Skeletal muscle satellite cell (primary cell): ENCODE data around the gene TSPOAP1.

Source experiments
- H3K27me3 ChIP-seq: 2 replicates; pipeline ENCODE4 v1.7.0; 2013; ENCODE audit warnings: low read length; ENCODE audit not compliant: control insufficient read depth, insufficient read depth
- H3K36me3 ChIP-seq: 2 replicates; pipeline ENCODE4 v1.7.0; 2013; ENCODE audit warnings: mild to moderate bottlenecking, control low read depth, low read length; ENCODE audit not compliant: insufficient read depth
- H3K4me1 ChIP-seq: 2 replicates; pipeline ENCODE4 v1.7.0; 2013; ENCODE audit warnings: low read length; ENCODE audit not compliant: control insufficient read depth, insufficient read depth
- H3K4me2 ChIP-seq: 2 replicates; pipeline ENCODE4 v1.7.0; 2013; ENCODE audit warnings: mild to moderate bottlenecking, low read length
- H3K4me3 ChIP-seq: 2 replicates; pipeline ENCODE4 v1.7.0; 2013; ENCODE audit warnings: low read length
- H3K9ac ChIP-seq: 2 replicates; pipeline ENCODE4 v1.7.0; 2013; ENCODE audit warnings: mild to moderate bottlenecking, low read depth, low read length, moderate library complexity
- H3K9me3 ChIP-seq: replicated peaks from 2 replicates; pipeline ENCODE4 v1.7.0; 2013; ENCODE audit warnings: mild to moderate bottlenecking, control low read depth, low read length

TSPOAP1 gene

DNA sequence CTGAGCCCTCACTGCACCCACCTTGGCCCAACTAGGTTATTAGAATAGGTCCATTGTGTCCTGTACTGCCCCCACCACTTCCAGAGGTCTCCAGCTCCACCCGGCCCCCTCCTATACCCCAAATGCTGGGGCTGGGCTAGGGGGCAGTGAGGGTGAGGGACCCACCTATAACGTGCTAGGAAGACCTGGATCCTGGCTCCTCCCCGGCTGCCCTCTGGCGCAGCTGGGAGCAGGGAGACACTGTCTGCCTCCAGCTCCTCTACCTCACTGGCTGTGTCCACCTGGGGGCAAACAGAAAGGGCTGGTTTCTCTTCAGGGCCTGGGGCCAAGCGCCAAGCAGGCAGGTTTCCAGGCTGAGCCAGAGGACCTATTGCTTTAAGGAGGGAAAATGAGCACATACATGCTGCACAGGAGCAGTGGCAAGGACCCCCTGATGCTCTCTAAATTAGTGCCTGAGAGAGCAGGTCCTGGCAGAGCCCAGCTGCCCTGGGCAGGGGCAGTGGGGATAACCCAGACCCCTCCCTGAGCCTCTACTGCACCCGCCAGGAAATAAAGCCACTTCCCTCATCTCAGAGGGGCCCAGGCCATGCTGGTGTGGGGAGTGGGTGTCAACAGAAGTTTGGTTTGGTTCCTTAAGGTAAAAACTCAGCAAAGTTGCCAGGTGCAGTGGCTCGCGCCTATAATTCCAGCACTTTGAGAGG lies 12.2 kb downstream of the TSPOAP1 start:
- Histone ChIP-seq H3K4me1 (no peaks in the 10 kb centered on the region), H3K4me2 (no peak overlapping the region), H3K9ac (no peak overlapping the region), H3K36me3 (no peaks in the 10 kb centered on the region), H3K4me3 (no peak overlapping the region), H3K9me3 (no peaks in the 10 kb centered on the region), H3K27me3 (peaks cover 19% of the 10 kb centered on the region)

DNA sequence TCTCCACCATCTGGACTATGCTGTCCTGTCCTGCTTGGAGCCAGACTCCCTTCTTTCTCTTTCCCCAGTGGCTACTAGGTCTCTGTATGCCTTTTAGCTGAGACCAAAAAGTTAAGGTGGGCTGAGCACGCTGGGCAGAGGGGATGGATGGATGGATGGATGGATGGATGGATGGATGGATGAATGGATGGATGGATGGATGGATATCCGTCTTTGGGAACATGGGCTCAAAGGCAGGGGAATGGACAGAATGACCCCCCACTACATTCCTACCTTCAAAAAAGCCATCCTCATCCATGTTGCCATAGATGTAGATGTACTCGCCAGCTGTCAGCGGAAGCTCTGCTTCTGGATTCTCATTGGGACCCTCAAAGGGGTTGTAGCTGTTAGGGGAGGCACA lies 12.8 kb downstream of the TSPOAP1 start:
- Histone ChIP-seq H3K4me2 (no peak overlapping the region), H3K4me3 (no peak overlapping the region), H3K27me3 (peaks cover 19% of the 10 kb centered on the region), H3K9me3 (no peaks in the 10 kb centered on the region), H3K4me1 (no peaks in the 10 kb centered on the region), H3K36me3 (no peaks in the 10 kb centered on the region), H3K9ac (no peak overlapping the region)

DNA sequence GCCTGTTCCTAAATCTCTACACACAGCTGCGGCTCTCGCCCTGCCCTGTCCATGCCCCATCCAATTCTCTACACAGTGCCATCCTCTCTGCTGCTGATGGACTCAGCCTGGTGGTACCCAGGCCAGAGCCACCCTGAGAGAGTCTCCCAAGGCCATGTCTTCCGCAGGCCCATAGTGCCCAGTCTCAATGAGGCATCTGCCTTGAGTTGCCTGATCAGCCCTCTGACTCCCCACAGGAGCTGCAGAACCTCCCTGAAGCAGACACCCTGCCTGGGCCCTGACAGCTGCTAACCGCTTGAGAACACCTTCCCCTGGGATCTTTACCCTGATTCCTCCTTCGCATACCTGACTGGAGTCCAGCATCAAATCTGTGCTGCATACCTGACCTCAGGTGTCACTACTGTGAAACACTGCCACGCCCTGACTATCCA lies 13.3 kb downstream of the TSPOAP1 start:
- peaks cover 19% of the 10 kb centered on the region for H3K27me3 ChIP-seq
- H3K9me3 ChIP-seq = no peaks in the 10 kb centered on the region
- H3K36me3 ChIP-seq = no peaks in the 10 kb centered on the region
- H3K4me3 ChIP-seq = no peak overlapping the region
- H3K9ac ChIP-seq = no peak overlapping the region
- no peaks in the 10 kb centered on the region for H3K4me1 ChIP-seq
- no peak overlapping the region for H3K4me2 ChIP-seq

DNA sequence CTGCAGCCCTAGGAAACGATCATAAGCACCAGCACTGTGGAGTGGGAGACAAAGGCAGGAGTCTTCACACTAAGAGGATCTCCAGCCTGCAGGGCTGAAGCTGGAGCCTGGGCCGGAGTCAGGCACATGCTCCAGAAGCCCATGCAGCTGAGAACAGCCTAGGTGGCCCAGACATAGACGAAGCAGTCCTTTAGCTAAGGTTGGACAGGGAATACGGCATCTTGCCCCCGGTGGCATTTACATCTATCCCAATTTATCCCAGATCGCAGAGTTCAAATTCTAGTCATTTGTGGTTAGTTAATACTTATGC lies 13.9 kb downstream of the TSPOAP1 start:
- H3K4me3 ChIP-seq = no peak overlapping the region
- H3K4me2 ChIP-seq = no peak overlapping the region
- peaks cover 19% of the 10 kb centered on the region for H3K27me3 ChIP-seq
- no peaks in the 10 kb centered on the region for H3K9me3 ChIP-seq
- H3K4me1 ChIP-seq = no peaks in the 10 kb centered on the region
- no peak overlapping the region for H3K9ac ChIP-seq
- no peaks in the 10 kb centered on the region for H3K36me3 ChIP-seq

- Histone ChIP-seq H3K9ac (no peak overlapping the region), H3K4me2 (no peak overlapping the region), H3K27me3 (peaks cover 19% of the 10 kb centered on the region), H3K36me3 (no peaks in the 10 kb centered on the region), H3K4me3 (no peak overlapping the region), H3K4me1 (no peaks in the 10 kb centered on the region), H3K9me3 (no peaks in the 10 kb centered on the region)
These were observed 14.5 kb downstream of the TSPOAP1 start for GRCh38 chr17:58313815-58314705.

DNA sequence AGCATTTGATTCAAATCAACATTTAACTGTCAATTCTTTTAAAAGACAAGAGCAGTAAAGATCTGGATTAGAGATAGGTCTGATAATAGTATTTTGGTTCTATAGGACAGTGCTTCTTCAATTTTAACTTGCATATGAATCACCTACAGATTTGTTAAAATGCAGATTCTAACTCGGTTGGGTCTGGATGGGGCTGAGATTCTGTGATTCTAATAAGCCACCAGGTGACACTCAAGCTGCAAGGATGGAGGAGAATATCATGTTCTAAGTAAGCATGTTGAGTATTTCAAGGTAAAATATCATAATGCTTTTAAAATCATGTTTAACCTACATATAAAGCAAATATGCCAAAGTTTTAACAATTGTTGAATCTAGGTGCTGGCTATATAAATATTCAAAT lies 15.8 kb downstream of the TSPOAP1 start:
- Histone ChIP-seq H3K4me2 (no peak overlapping the region), H3K27me3 (peaks cover 24% of the 10 kb centered on the region), H3K4me3 (no peak overlapping the region), H3K9me3 (no peaks in the 10 kb centered on the region), H3K36me3 (no peaks in the 10 kb centered on the region), H3K9ac (no peak overlapping the region), H3K4me1 (no peaks in the 10 kb centered on the region)

GRCh38 chr17:58312021-58312630 lies 16.5 kb downstream of the TSPOAP1 start:
- H3K4me1 ChIP-seq = no peaks in the 10 kb centered on the region
- H3K36me3 ChIP-seq = no peaks in the 10 kb centered on the region
- H3K9ac ChIP-seq = no peak overlapping the region
- H3K4me2 ChIP-seq = no peak overlapping the region
- H3K4me3 ChIP-seq = no peak overlapping the region
- peaks cover 24% of the 10 kb centered on the region for H3K27me3 ChIP-seq
- no peaks in the 10 kb centered on the region for H3K9me3 ChIP-seq

DNA sequence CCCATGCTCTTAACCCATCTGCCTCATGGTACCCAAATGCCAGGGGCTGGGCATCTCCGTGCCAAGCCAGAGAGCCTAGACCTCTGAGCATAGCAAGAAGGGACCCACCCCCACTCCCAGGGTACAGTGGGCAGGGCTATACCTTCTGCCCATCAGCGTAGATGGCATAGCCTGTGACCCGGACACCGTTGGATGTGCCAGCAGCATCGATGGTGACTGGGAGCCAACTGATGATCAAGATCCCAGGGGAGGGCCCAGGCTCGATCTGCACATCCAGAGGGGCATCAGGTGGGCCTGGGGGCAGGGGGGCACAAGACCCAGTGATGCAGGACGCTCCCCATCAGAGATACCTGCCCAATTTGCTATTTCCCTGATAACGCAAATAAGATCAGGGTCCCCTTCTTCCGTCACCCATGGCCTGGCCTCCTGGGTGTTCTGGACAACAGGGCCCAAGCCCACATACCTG lies 17.1 kb downstream of the TSPOAP1 start:
- peaks cover 28% of the 10 kb centered on the region for H3K27me3 ChIP-seq
- no peak overlapping the region for H3K9ac ChIP-seq
- no peaks in the 10 kb centered on the region for H3K36me3 ChIP-seq
- no peak overlapping the region for H3K4me2 ChIP-seq
- no peaks in the 10 kb centered on the region for H3K9me3 ChIP-seq
- no peaks in the 10 kb centered on the region for H3K4me1 ChIP-seq
- no peak overlapping the region for H3K4me3 ChIP-seq

GRCh38 chr17:58310511-58311428 lies 17.8 kb downstream of the TSPOAP1 start:
- Histone ChIP-seq H3K4me1 (no peaks in the 10 kb centered on the region), H3K27me3 (peaks cover 31% of the 10 kb centered on the region), H3K9ac (no peak overlapping the region), H3K4me2 (no peak overlapping the region), H3K4me3 (no peak overlapping the region), H3K9me3 (no peaks in the 10 kb centered on the region), H3K36me3 (no peaks in the 10 kb centered on the region)

GRCh38 chr17:58309918-58310259 lies 18.7 kb downstream of the TSPOAP1 start:
- no peaks in the 10 kb centered on the region for H3K36me3 ChIP-seq
- H3K4me3 ChIP-seq = no peak overlapping the region

More at GRCh38 chr17:58309918-58310259, 18.7 kb downstream of the TSPOAP1 start:
- Histone ChIP-seq H3K4me2 (no peak overlapping the region), H3K9ac (no peak overlapping the region), H3K9me3 (no peaks in the 10 kb centered on the region), H3K27me3 (peaks cover 26% of the 10 kb centered on the region), H3K4me1 (no peaks in the 10 kb centered on the region)
